ENCODE results near the gene IL1RN. TPM values are rescaled to one million over a fixed set of nuclear protein-coding genes. Genes with fewer than 3 reads are reported as not detected.
A peak's percentile ranks its signal among the peaks of the same experiment; 100 is the strongest.

Gene IL1RN
- polyA plus RNA-seq, 3 donors = 89.9 to 109 (median 92.0) TPM

- Histone ChIP-seq H3K36me3 (replicated peaks in 1 of 2; ENCODE audit: control insufficient read depth in 1 of 2, insufficient read depth in 2 of 2, low read length in 2 of 2) (no peaks in the 10 kb centered on the region), H2AFZ (ENCODE audit: insufficient read depth, low read depth, low read length, poor library complexity, severe bottlenecking) (peak overlapping the region; percentile 7), H3K4me3 (replicated peaks in 1 of 3; ENCODE audit: low read depth in 2 of 3, low read length in 3 of 3) (peak overlapping the region in 1 of 3 experiments; percentile 21), H3K9me3 (replicated peaks in 1 of 2; ENCODE audit: control insufficient read depth in 1 of 2, insufficient read depth in 1 of 2, low read length in 2 of 2) (no peaks in the 10 kb centered on the region), H3K27me3 (ENCODE audit: control insufficient read depth in 2 of 2, insufficient read depth in 2 of 2, low read length in 2 of 2) (no peaks in the 10 kb centered on the region), H3K9ac (ENCODE audit: insufficient read depth, low read length, poor library complexity, severe bottlenecking) (no peak overlapping the region), H3K4me1 (ENCODE audit: control insufficient read depth in 1 of 2, insufficient read depth in 2 of 2, low read length in 2 of 2) (peaks cover 60 to 64% of the 10 kb centered on the region in 2 donors), H4K20me1 (ENCODE audit: insufficient read depth, low read length) (no peaks in the 10 kb centered on the region), H3K27ac (ENCODE audit: low read depth in 1 of 2, low read length in 2 of 2) (peak overlapping the region in 1 of 2 donors; percentile 65), H3K4me2 (replicated peaks; ENCODE audit: extremely low read depth, low read length, poor library complexity, severe bottlenecking) (peak overlapping the region; percentile 39), H3K79me2 (ENCODE audit: insufficient read depth, low read length) (no peaks in the 10 kb centered on the region)
- Mint-ChIP-seq H3K4me1 (no peaks in the 10 kb centered on the region), H3K27me3 (ENCODE audit: low read depth in 3 of 3) (no peaks in the 10 kb centered on the region), H3K4me3 (no peak overlapping the region), H3K9me3 (no peaks in the 10 kb centered on the region), H3K27ac (no peak overlapping the region), H3K36me3 (no peaks in the 10 kb centered on the region)
- intact Hi-C loops (cut with micrococcal nuclease) = loop anchor here in 1 of 2 donors (2.0 kb wide), 1 partner anchor 16 kb away; no protein-coding TSS in a partner anchor
- TF ChIP-seq CTCF (IDR thresholded peaks at IDR 0.05) = no peak
- WGBS (ENCODE audit: insufficient coverage) = no CpG with 5 or more reads among the region's 6 CpGs
- peak in 1 of 3 donors; percentile 65 for DNase-seq
These were observed 14.5 kb upstream of the IL1RN start for GRCh38 chr2:113112871-113113270.

GRCh38 chr2:113113807-113114206 is 13.6 kb upstream of the IL1RN start:
- Histone ChIP-seq H3K9me3 (replicated peaks in 1 of 2; ENCODE audit: control insufficient read depth in 1 of 2, insufficient read depth in 1 of 2, low read length in 2 of 2) (no peaks in the 10 kb centered on the region), H3K4me1 (ENCODE audit: control insufficient read depth in 1 of 2, insufficient read depth in 2 of 2, low read length in 2 of 2) (peaks cover 60 to 64% of the 10 kb centered on the region in 2 donors), H2AFZ (ENCODE audit: insufficient read depth, low read depth, low read length, poor library complexity, severe bottlenecking) (no peak overlapping the region), H3K79me2 (ENCODE audit: insufficient read depth, low read length) (no peaks in the 10 kb centered on the region), H3K4me2 (replicated peaks; ENCODE audit: extremely low read depth, low read length, poor library complexity, severe bottlenecking) (no peak overlapping the region), H3K9ac (ENCODE audit: insufficient read depth, low read length, poor library complexity, severe bottlenecking) (no peak overlapping the region), H3K27ac (ENCODE audit: low read depth in 1 of 2, low read length in 2 of 2) (no peak overlapping the region), H4K20me1 (ENCODE audit: insufficient read depth, low read length) (no peaks in the 10 kb centered on the region), H3K27me3 (ENCODE audit: control insufficient read depth in 2 of 2, insufficient read depth in 2 of 2, low read length in 2 of 2) (no peaks in the 10 kb centered on the region), H3K36me3 (replicated peaks in 1 of 2; ENCODE audit: control insufficient read depth in 1 of 2, insufficient read depth in 2 of 2, low read length in 2 of 2) (no peaks in the 10 kb centered on the region), H3K4me3 (replicated peaks in 1 of 3; ENCODE audit: low read depth in 2 of 3, low read length in 3 of 3) (no peak overlapping the region)
- Mint-ChIP-seq H3K4me3 (no peak overlapping the region), H3K36me3 (no peaks in the 10 kb centered on the region), H3K9me3 (no peaks in the 10 kb centered on the region), H3K27ac (no peak overlapping the region), H3K27me3 (ENCODE audit: low read depth in 3 of 3) (no peaks in the 10 kb centered on the region), H3K4me1 (no peaks in the 10 kb centered on the region)
- WGBS (ENCODE audit: insufficient coverage) = 100% methylated on average over 2 of the region's 3 CpGs
- TF ChIP-seq CTCF (IDR thresholded peaks at IDR 0.05) = no peak
- intact Hi-C loops (cut with micrococcal nuclease) = loop anchor here in 1 of 2 donors (2.0 kb wide), 1 partner anchor 15 kb away; no protein-coding TSS in a partner anchor
- peak in 1 of 3 donors; percentile 60 for DNase-seq
